ENCODE measurements around the gene LTA.
A peak's percentile ranks its signal among the peaks of the same experiment; 100 is the strongest.

Gene LTA

GRCh38 chr6:31541658-31542521, 30.2 kb upstream of the LTA start, which contains the start of gene DDX39B (continued):
- TF ChIP-seq, protein P1, sequence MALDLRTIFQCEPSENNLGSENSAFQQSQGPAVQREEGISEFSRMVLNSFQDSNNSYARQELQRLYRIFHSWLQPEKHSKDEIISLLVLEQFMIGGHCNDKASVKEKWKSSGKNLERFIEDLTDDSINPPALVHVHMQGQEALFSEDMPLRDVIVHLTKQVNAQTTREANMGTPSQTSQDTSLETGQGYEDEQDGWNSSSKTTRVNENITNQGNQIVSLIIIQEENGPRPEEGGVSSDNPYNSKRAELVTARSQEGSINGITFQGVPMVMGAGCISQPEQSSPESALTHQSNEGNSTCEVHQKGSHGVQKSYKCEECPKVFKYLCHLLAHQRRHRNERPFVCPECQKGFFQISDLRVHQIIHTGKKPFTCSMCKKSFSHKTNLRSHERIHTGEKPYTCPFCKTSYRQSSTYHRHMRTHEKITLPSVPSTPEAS (tag by site-specific recombination; IDR thresholded peaks at IDR 0.05): peak; percentile 44
- peak; percentile 63 for TF ChIP-seq FEZF1 (tag by site-specific recombination; IDR thresholded peaks at IDR 0.05)
- no peak for TF ChIP-seq GLI2 (tag by site-specific recombination; IDR thresholded peaks at IDR 0.05; ENCODE audit: borderline replicate concordance, low read depth)
- no peak for TF ChIP-seq ZNF529 (tag by site-specific recombination; IDR thresholded peaks at IDR 0.05; ENCODE audit: insufficient replicate concordance)
- TF ChIP-seq ZNF10 (tag by site-specific recombination; IDR thresholded peaks at IDR 0.05): no peak
- TF ChIP-seq HOXA7 (CRISPR knock-in tag; IDR thresholded peaks at IDR 0.05; ENCODE audit: borderline replicate concordance): no peak
- TF ChIP-seq, protein P2, sequence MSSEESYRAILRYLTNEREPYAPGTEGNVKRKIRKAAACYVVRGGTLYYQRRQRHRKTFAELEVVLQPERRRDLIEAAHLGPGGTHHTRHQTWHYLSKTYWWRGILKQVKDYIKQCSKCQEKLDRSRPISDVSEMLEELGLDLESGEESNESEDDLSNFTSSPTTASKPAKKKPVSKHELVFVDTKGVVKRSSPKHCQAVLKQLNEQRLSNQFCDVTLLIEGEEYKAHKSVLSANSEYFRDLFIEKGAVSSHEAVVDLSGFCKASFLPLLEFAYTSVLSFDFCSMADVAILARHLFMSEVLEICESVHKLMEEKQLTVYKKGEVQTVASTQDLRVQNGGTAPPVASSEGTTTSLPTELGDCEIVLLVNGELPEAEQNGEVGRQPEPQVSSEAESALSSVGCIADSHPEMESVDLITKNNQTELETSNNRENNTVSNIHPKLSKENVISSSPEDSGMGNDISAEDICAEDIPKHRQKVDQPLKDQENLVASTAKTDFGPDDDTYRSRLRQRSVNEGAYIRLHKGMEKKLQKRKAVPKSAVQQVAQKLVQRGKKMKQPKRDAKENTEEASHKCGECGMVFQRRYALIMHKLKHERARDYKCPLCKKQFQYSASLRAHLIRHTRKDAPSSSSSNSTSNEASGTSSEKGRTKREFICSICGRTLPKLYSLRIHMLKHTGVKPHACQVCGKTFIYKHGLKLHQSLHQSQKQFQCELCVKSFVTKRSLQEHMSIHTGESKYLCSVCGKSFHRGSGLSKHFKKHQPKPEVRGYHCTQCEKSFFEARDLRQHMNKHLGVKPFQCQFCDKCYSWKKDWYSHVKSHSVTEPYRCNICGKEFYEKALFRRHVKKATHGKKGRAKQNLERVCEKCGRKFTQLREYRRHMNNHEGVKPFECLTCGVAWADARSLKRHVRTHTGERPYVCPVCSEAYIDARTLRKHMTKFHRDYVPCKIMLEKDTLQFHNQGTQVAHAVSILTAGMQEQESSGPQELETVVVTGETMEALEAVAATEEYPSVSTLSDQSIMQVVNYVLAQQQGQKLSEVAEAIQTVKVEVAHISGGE (tag by site-specific recombination; conservative IDR thresholded peaks at IDR 0.05; ENCODE audit: low read depth): peak; percentile 95
- TF ChIP-seq BCL11B (tag by site-specific recombination; IDR thresholded peaks at IDR 0.05; ENCODE audit: low read depth): no peak
- TF ChIP-seq, protein P3, sequence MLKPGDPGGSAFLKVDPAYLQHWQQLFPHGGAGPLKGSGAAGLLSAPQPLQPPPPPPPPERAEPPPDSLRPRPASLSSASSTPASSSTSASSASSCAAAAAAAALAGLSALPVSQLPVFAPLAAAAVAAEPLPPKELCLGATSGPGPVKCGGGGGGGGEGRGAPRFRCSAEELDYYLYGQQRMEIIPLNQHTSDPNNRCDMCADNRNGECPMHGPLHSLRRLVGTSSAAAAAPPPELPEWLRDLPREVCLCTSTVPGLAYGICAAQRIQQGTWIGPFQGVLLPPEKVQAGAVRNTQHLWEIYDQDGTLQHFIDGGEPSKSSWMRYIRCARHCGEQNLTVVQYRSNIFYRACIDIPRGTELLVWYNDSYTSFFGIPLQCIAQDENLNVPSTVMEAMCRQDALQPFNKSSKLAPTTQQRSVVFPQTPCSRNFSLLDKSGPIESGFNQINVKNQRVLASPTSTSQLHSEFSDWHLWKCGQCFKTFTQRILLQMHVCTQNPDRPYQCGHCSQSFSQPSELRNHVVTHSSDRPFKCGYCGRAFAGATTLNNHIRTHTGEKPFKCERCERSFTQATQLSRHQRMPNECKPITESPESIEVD (tag by site-specific recombination; IDR thresholded peaks at IDR 0.05): no peak
- TF ChIP-seq ZNF610 (tag by site-specific recombination; IDR thresholded peaks at IDR 0.05; ENCODE audit: borderline replicate concordance): peak; percentile 78; the same call in 1 of the 2 replicates
- no peak for TF ChIP-seq ZNF830 (tag by site-specific recombination; IDR thresholded peaks at IDR 0.05; ENCODE audit: low read depth)
- no peak for TF ChIP-seq ZNF571 (tag by site-specific recombination; IDR thresholded peaks at IDR 0.05)
- no peak for TF ChIP-seq ZNF302 (tag by site-specific recombination; IDR thresholded peaks at IDR 0.05; ENCODE audit: low read depth)
- no peak for TF ChIP-seq ZNF404 (tag by site-specific recombination; IDR thresholded peaks at IDR 0.05)
- TF ChIP-seq ZNF747 (tag by site-specific recombination; IDR thresholded peaks at IDR 0.05): no peak
- TF ChIP-seq ZNF292 (tag by site-specific recombination; IDR thresholded peaks at IDR 0.05; ENCODE audit: borderline replicate concordance, low read depth): no peak
- no peak for TF ChIP-seq SCRT1 (tag by site-specific recombination; IDR thresholded peaks at IDR 0.05; ENCODE audit: borderline replicate concordance)
- no peak for TF ChIP-seq ZNF112 (tag by site-specific recombination; IDR thresholded peaks at IDR 0.05)
- peak; percentile 87 for TF ChIP-seq ZNF76 (tag by site-specific recombination; IDR thresholded peaks at IDR 0.05; ENCODE audit: borderline replicate concordance, low read depth)
- TF ChIP-seq ZFHX2 (tag by site-specific recombination; conservative IDR thresholded peaks at IDR 0.05): no peak
- TF ChIP-seq ZNF701 (tag by site-specific recombination; IDR thresholded peaks at IDR 0.05): peak; percentile 97
- no peak for TF ChIP-seq ZNF23 (tag by site-specific recombination; IDR thresholded peaks at IDR 0.05; ENCODE audit: borderline replicate concordance)
- TF ChIP-seq ZSCAN23 (tag by site-specific recombination; IDR thresholded peaks at IDR 0.05): 0 out of 2 replicates have a peak, but pooled peaks have one; percentile 65
- TF ChIP-seq ZNF48 (tag by site-specific recombination; IDR thresholded peaks at IDR 0.05): no peak
- TF ChIP-seq ZNF266 (tag by site-specific recombination; IDR thresholded peaks at IDR 0.05; ENCODE audit: low read depth): no peak; the same call in 1 of the 2 replicates
- no peak for TF ChIP-seq ZNF510 (tag by site-specific recombination; IDR thresholded peaks at IDR 0.05; ENCODE audit: insufficient replicate concordance)
- peak; percentile 80 for TF ChIP-seq SP7 (tag by site-specific recombination; IDR thresholded peaks at IDR 0.05)
- TF ChIP-seq ZNF174 (tag by site-specific recombination; IDR thresholded peaks at IDR 0.05): no peak
- no peak for TF ChIP-seq MZF1 (tag by site-specific recombination; IDR thresholded peaks at IDR 0.05; ENCODE audit: borderline replicate concordance)
- peak; percentile 99 for TF ChIP-seq YY1 (tag by site-specific recombination; IDR thresholded peaks at IDR 0.05)
- no peak; the same call in 1 of the 2 replicates for TF ChIP-seq ZNF692 (tag by site-specific recombination; IDR thresholded peaks at IDR 0.05)
- no peak for TF ChIP-seq TCF7L2 (IDR thresholded peaks at IDR 0.05; ENCODE audit: borderline replicate concordance, low read depth, low read length)
- TF ChIP-seq ZNF626 (tag by site-specific recombination; IDR thresholded peaks at IDR 0.05): no peak
